Measurements from ENCODE around the gene NATD1.

NATD1 gene, protein sequence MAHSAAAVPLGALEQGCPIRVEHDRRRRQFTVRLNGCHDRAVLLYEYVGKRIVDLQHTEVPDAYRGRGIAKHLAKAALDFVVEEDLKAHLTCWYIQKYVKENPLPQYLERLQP

GRCh38 chr17:21252796-21253645 lies at the start of gene NATD1:
Gene NATD1, minus strand, starts transcription at chr17:21253410. Its CDS starts 146 bp downstream, at chr17:21253264.
- ATAC-seq (peak; percentile 61), DNase-seq (peak; percentile 80)

DNA sequence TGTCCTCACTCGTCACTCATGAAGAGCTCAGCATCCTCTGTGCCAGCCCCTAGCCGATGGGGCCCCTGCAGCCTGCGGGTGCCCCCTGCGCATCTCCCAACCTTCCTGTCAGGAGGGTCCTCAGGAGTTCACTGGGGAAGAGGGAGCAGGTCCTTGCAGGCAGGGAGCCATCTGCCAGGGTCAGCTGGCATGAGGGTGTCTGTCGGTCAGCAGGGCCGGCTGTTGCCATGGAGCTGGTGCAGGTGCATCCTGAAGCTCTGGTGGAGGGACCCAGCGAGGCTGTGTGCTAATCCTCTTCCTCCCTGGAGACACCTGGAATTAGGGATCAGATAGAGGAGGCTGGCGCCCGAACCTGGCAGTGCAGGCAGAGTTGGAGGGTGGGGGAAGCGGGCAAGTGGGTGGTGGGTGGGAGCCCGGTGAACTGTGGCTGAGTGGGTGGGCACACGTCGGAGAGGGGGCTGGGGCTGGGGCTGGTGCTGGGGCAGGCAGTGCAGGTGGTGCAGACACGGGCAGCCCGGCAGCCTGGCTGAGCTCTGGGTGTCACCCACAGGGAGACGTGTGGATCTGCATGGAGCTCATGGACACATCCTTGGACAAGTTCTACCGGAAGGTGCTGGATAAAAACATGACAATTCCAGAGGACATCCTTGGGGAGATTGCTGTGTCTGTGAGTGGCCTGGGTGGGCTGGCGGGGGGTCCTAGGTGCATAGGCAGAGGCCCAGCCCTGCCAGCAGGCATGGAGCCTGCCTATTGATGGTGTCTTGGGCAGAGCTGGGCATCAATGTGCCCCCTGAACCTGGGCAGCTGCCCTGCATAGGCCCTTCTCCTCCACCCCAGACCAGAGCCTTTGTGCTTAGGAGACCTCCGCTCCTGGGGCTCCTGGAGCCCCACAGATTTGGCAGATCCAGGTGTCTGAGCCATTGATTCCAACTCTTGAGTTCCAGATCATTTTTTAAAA lies 48.7 kb upstream of the NATD1 start:
- no peak for DNase-seq
- no peak for ATAC-seq

GRCh38 chr17:21300601-21301571 lies 47.7 kb upstream of the NATD1 start:
- no peak for ATAC-seq

GRCh38 chr17:21299981-21300600 lies 46.9 kb upstream of the NATD1 start:
- no peak for ATAC-seq

More at GRCh38 chr17:21300601-21301571, 47.7 kb upstream of the NATD1 start:
- DNase-seq, result no peak

DNA sequence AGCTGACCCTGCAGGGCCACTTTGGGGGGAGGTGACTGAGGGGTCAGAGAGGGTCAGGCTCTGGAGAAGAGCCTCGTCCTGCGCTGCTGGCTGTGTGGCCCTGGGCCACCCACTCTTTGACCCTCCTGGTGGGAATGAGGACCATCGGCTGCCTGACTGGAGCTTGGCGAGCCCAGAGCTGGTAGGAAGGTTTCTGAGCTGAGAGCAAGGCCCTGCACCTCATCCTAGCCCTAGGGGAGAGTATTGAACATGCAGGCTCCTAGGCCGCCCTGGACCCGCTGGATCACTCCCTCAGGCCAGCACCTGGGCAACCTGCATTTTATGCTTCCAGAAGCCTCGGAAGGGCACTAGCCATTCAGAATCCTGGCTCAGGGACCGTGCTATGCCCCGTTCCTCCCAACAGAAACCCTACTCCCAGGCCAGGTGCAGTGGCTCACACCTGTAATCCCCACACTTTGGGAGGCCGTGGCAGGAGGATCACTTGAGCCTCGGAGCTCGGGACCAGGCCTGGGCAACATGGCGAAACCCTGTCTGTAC lies 45.8 kb upstream of the NATD1 start:
- no peak for ATAC-seq
- no peak for DNase-seq

More at GRCh38 chr17:21299981-21300600, 46.9 kb upstream of the NATD1 start:
- DNase-seq, result no peak

DNA sequence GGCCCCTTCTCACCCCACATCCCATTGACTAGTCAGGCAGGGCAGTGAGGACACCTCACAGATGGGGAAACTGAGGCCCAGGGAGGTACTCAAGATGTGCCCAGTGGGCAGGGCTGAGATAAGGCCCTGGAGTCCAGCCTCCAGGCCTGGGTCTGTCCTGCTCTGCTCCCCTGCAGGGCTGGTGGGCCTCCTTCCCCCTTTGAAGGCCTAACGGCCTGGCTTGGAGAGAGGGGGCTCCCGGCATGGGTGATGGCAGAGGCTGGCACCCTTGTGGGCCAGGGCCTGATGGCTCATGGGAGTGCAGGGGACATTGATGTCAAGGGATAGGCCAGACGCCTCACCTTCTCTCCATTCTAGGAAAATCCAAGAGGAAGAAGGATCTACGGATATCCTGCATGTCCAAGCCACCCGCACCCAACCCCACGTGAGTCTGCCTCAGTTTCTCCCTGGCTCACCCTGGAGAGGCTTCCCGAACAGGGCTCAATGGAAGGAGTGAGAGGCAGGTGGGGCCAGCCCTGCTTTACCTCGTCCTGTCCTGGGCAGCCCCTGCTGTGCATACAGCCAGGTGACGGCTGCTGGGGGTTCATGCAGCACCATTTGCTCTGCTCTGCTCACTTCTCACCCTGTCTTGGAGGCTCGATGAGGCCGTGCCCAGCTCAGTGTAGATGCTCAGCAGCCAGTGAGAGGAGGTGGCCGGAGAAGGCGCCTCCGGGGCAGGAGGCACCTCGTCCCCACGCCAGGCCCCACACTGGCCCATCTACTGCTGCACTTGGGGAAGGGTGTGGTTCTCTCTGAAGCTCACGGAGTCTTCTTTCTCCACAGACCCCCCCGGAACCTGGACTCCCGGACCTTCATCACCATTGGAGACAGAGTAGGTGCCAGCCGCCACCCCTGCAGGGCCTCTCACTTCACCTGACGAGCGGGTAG lies 45.1 kb upstream of the NATD1 start:
- no peak for DNase-seq
- ATAC-seq, result no peak

DNA sequence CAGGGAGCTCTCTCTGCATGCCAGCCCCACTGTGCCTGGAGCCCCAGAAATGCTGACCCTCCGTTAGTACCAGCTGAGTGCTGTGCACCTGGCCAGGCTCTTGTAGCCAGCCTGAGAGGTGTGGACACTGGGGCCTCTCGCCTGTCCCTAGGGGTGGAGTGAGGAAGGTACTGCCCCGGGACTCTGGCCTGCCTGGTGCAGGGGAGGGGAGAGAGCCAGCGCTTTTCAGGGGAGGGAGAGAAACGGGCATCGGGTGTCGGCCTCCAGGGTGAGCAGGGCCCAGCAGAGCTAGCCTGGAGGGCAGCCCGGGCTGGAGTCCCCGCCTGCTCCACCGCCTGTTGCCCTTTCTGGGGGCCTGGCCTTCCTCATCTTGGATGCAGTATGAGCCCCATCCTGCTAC lies 44.4 kb upstream of the NATD1 start:
- no peak for ATAC-seq
- no peak for DNase-seq

- no peak for ATAC-seq
- no peak for DNase-seq
Observed at GRCh38 chr17:21297026-21297520, 43.9 kb upstream of the NATD1 start.

DNA sequence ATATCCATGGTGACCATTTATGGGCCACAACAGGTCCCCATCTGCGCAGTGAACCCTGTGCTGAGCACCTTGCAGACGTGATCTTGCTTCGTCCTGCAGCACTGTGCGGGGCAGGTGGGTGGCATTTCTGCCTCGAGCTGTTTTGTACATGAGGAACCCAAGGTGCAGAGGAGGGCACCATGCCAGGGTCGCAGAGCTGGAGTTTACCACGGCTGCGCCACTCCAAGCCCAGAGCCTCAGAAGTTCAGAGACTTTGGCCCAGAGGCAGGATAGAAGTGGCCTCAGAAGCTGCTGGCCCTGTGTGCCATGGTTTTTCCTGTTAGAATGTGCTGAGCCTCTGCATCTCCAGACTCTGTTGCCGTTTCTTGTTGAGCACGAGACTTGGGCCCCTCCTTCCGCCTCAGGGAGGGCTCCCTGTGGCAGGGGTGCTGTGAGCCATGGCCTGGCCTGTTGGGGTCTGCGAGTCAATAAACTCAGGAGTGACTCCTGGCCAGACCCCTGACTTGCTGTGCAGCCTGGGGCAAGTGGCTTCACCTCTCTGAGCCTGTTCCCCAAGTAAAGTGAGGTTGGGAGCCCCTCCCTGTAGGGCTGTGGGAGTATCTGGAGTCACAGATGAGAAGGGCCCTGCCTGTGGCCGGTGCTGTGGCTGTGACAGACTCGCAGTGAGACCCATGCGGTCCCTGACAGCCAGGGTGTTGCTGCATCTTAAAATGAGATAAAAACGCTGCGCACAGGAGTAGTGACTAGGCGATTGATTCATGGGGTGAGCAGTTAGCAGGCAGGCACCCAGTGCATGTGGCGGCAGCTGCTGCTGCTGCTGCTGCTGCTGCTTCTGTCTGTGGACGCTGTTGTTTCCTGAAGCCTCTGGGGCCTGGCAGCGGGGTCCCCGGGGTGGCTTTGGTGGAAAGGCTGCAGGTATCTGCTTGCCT lies 43.2 kb upstream of the NATD1 start:
- ATAC-seq, result no peak
- no peak for DNase-seq

GRCh38 chr17:21295036-21295952 lies 42.1 kb upstream of the NATD1 start:
- ATAC-seq (no peak), DNase-seq (no peak)

- ATAC-seq (no peak), DNase-seq (no peak)
Observed at GRCh38 chr17:21294321-21295035, 41.3 kb upstream of the NATD1 start.

- DNase-seq (no peak), ATAC-seq (no peak)
Observed at GRCh38 chr17:21293831-21294210, 40.6 kb upstream of the NATD1 start.

DNA sequence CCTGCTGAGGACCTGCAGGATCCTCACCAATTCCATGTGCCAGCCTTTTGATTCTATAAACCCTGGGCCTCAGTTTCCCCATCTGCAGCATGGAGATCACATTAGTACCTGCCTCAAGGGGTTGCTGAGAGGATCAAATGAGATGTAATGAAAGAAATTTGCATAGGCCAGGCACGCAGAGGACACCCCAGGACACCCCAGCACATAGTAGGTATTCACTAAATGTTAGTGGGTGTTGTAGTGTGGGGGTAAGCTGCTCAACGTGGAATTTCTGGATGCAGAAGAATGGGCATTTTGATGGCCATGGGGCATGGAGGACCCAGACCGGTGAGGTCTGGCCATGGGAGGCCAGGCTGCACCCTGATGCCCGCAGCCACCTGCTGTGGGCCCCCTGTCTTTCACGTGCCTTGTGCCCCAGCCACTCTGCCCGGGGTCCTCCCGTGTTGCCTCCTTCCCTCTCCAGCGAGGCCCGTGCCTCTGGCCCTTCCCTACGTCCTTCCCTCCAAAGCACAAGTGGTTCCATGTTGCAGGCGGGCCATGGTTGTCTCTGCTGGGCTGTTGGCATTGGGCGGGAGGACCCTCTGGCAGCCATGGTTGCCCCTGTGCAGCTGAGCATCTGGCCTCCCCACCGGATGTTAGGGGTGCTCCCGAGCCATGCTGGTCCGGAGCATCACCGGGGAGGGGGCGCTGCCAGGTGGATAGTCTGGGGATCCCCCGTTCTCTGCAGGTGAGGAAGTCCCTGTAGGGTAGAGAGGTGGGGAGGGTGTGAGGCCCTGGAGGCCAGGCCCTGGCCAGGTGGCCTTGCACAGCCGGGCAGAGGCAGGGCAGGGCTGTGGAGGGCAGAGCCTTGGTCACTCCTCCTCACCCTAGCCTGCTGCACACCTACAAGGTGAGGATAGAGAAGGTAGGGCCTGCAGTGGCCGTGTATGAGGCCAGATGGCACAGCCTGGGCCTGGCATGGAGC lies 39.9 kb upstream of the NATD1 start:
- no peak for DNase-seq
- no peak for ATAC-seq

- no peak for DNase-seq
- no peak for ATAC-seq
Observed at GRCh38 chr17:21291862-21292261, 38.7 kb upstream of the NATD1 start.

- ATAC-seq, result no peak
- DNase-seq, result no peak
Observed at GRCh38 chr17:21291357-21291756, 38.1 kb upstream of the NATD1 start.

Data from stimulated activated naive CD8-positive, alpha-beta T cell treated with anti-CD3 and anti-CD28 coated beads, Interleukin-15, Interleukin-2, amounts not matched to agents 100 U/mL and 50 U/mL, for 24 hours (primary cell).